ENCODE measurements around the gene OVOL3.
"Not testable (repeated sequence)": the region's sequence is repeated elsewhere in the genome, so short reads cannot be mapped to it uniquely, and the experiment has no call there.

The OVOL3 gene

DNA sequence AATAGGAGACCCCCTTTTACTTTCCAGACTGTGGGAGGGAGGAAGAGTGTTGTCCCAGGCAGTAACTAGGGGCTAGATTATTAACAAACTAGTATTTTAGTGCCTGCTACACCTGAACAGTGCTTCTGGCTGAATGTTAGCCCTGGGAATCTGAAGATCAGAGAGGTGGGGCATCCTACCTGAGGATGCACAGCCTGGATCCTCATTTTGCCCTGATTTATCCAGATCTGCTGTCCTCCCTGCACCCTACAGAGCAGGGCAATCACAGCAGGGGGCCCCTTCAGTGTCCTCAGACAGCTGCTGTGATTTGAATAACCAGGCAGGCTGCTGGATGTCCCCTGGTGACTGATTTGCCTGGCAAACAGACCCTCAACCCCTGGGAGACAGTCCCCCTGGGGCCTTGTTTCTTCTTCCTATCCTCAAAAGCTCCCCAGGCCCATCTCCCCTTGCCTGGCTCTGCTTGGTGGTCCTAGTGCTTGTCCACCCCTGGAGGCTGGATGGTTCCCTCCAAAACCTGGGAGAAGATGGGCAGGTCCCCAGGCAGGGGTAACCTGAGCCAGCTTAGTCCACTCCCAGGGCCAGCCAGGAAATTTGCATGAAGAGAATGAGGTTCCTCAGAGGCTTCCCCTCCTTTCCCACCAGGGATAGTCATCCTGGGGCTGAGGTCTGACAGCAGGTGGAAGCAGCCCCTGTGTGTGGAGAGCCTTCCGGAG, at the start of gene OVOL3:
Gene OVOL3 (plus strand): TSS at position 657 of the 713 bp plus-strand sequence. CDS start 60 bp downstream, outside the sequence.
- no peak for DNase-seq (ENCODE audit: low spot score)

DNA sequence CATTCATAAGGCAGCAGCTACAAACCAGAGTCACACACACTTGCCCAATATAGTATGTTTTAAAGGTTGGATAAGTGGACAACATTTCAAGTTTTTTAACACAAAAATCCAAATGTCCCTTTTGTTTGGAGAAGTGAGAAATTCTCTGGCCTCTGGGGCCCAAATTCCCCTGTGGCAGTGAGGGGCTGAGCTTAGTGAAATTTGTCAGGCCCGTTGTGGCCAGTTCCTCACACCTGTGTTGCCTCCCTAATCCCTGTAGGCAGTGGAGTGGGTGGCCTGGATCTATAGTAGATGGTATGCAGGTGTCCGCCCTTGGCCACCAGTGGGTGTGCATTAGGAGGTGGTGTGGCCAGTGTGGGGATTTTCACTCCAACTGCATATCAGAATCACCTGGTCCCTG, 49.6 kb upstream of the OVOL3 start:
- DNase-seq (ENCODE audit: low spot score) = no peak

DNA sequence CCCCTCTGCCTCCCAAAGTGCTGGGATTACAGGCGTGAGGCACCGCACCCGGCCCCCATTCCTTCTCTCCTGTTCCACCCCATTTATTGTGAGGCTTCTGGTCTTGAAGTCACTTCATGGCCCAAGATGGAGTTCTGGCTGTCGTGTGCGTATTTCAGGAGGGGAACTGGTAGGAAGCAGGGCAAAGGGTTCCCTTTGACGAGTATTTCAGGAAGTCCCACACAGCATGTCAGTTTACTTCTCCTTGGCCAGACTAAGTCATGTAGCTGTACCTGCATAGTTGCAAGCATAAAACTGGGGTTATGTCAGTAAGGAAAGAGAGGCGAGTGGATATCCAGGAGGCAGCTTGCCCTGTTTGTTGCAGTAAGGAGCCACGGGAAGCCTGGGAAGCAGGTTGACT, 46.1 kb upstream of the OVOL3 start:
- no peak for DNase-seq (ENCODE audit: low spot score)

DNA sequence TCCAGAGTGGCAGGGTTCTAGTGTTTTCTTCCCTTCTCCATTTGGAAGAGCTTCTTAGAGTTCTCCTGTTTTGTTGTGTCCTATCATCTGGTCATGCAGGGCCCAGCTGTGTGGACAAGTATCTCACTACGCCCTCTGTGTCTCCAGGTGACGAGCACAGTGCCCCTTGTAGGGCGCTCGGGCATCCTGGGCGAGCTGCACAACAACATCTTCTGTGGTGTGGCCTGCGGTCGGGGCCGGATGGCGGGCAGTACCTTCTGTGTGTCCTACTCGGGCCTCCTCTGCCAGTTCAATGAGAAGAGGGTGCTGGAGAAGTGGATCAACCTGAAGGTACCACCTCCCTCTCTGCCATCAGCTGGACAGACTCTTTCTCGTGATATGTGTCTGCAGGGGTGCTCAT, 43.3 kb upstream of the OVOL3 start:
- DNase-seq (ENCODE audit: low spot score) = no peak

DNA sequence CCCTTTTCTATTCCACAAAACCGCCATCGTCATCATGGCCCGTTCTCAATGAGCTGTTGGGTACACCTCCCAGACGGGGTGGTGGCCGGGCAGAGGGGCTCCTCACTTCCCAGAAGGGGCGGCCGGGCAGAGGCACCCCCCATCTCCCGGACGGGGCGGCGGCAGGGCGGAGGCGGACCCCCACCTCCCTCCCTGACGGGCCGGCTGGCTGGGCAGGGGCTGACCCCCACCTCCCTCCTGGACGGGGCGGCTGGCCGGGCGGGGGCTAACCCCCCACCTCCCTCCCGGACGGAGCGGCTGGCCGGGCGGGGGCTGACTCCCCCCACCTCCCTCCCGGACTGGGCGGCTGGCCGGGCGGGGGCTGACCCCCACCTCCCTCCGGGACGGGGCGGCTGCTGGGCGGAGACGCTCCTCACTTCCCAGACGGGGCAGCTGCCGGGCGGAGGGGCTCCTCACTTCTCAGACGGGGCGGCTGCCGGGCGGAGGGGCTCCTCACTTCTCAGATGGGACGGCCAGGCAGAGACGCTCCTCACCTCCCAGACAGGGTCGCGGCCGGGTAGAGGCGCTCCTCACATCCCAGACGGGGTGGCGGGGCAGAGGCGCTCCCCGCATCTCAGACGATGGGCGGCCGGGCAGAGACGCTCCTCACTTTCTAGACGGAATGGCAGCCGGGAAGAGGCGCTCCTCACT, 42.0 kb upstream of the OVOL3 start:
- DNase-seq (ENCODE audit: low spot score) = not testable (repeated sequence)

DNA sequence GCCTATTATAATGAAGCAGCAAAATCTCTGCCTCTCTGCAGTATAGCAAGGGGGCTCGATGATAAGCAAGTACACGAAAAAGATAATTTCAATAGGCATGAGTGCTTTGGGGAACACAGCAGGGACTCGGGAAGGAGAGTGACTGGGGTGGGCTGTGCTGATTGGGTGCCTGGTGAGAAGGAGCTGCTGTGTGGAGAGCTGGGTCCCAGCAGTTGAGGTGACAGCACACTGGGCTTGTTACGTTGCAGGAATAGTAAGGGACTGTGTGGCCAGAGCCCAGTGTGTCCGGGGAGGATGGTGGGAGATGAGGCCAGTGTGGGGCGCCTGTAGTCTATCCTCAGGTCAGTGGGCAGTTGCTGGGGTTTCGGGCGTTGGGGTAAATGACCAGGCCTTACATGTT, 38.9 kb upstream of the OVOL3 start:
- DNase-seq (ENCODE audit: low spot score) = no peak

DNA sequence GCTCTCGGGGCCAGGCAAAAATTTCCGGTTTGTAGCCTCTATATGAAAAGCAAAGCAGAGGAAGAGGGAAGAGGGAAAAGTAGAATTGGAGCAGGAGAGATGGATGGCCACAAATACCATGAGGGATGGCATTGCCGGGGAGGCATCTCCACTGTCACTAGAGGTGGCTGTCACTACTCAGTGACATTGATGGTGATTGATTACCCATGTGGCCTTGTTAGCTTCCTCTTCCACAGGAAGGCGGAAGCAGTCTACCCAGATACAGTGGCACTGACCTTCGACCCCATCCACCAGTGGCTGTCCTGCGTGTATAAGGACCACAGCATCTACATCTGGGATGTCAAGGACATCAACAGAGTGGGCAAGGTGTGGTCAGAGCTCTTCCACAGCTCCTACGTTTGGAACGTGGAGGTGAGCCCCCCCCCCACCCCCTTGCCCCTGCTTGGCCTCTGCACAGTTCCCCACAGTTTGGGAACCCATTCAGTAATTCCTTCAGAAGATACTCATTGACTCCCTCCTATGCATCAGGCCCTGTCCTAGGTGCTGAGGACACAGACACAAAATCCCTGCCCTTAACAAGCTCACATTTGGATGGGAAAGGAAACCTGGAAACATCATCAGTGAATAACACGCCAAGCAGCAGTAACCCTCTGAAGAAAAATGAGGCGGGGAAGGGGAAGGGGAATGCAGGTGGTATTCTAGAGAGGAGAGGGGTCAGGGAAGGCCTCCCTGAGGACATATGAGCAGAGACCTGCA, 37.6 kb upstream of the OVOL3 start:
- no peak for DNase-seq (ENCODE audit: low spot score)

DNA sequence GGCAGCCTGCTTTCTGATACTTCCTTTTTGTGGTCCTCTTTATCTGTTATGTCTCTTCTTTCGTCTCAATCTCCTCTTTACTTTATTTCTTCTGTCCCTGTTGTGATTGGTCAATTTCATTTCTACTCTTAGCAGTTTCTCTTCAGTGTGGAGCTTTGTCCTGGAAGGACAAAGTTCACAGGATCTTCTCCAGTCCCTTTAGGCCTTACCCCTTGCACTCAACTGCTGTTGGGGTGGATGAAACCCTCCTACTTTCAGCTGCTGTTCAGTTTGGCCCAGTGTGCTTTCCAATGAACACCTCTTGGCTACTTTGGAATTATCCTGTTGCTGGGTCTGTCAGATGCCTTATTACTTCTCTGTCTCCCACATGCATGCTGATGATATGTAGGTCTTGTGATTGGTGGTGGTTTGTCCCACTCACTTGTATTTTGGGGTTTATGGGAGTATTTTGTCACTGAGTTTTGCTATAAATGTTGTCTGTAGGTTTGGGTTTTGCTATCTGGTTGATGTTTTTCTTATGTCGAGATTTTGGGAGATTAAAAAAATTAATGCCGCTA, 31.5 kb upstream of the OVOL3 start:
- no peak for DNase-seq (ENCODE audit: low spot score)

DNA sequence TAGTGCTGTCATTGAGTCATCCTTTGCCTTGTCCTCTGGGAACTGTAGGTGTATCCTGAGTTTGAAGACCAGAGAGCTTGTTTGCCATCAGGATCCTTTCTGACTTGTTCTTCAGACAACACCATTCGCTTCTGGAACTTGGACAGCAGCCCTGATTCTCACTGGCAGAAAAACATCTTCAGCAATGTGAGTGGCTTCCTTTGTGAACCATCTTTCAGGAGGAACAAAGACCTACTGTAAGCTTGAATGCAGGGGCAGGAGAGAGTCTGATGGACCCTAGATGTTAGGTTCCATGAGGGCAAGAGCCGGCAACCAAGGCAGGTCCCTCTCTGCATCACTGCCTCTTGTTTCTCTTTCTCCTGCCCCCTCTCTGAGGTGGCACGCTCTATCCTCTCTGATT, 29.6 kb upstream of the OVOL3 start:
- peak; percentile 97 for DNase-seq (ENCODE audit: low spot score)

DNA sequence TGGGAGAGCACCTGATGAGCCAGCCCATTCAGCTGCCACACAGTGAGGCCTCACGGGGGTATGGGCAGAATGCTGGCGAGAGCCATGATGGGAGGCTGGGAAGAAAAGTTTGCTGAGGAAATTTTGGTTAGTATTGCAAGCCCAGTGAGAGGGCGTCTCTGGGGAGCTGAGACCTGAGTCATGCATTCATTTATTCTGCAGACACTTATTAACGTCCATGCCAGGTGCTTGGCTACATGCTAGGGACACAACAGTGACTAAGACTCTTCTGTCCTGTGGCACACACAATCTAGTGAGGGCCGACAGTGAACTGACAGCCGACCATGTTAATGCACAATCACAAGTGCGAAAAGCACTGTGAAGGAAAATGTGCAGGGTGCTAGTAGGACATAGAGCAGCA, 29.0 kb upstream of the OVOL3 start:
- DNase-seq (ENCODE audit: low spot score) = no peak

DNA sequence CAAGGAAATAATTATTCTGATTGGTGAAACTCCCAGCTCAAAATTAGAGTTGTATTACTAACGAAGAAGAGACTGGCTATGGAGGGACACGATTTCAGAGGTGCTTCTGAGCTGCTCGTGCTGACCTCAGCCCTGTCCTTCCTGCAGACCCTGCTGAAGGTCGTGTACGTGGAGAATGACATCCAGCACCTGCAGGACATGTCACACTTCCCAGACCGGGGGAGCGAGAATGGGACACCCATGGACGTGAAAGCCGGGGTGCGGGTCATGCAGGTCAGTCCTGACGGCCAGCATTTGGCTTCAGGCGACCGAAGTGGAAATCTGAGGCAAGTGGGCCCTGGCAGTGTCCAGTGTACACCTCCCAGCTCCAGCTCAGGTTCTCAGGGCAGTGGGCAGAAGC, 28.0 kb upstream of the OVOL3 start:
- DNase-seq (ENCODE audit: low spot score) = no peak

DNA sequence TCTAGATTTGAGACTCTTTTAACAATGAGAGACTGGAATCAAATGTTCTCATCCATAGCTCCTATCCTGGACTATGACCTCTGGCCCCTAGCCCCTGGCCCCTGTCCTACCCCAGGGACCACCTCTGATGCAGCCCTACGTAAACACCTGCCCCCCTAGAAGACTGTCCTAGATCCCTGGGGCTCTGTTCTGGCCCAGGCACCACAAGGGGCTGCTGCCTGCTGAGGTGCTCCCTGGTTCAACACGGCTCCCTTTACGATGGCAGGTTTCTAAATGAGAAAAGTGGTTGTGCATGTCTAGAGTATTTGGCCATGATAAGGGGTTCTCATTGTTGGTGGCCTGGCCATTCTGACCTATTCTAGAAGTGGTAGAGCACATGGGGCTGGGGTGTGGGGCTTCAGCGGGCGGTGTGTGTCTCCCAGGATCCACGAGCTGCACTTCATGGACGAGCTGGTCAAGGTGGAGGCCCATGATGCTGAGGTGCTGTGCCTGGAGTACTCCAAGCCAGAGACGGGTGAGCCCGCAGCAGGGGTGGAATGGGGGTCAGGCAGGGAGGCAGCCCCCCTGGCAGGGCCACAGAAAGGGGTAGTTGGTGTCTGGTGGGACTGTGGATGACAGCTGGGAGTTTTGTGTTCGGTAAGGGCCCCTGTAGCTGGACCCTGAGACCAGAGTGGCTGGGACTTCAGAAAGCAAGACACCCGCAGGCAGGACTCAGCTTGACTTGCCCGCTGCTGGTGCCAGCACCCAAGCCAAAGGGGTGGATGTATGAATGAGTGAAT, 26.5 kb upstream of the OVOL3 start:
- no peak for DNase-seq (ENCODE audit: low spot score)

DNA sequence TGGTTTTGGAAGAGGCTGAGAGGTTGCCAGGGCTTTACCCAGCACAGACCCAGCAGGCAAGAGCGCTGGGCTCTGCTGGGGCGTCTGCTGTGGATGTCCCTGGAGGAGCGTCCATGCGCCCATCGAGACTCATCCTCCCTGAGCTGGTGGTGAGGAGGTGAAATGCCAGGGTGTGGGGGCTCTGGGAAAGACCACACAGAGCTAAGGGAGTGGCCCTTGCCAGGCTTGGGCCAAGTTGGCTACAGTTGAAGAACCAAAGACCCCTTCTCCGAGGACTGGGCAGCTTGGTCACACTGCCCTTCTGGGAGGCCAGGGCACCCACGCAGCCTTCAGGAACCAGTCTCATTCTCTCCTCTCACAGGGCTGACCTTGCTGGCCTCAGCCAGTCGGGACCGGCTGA, 24.6 kb upstream of the OVOL3 start:
- DNase-seq (ENCODE audit: low spot score) = no peak

DNA sequence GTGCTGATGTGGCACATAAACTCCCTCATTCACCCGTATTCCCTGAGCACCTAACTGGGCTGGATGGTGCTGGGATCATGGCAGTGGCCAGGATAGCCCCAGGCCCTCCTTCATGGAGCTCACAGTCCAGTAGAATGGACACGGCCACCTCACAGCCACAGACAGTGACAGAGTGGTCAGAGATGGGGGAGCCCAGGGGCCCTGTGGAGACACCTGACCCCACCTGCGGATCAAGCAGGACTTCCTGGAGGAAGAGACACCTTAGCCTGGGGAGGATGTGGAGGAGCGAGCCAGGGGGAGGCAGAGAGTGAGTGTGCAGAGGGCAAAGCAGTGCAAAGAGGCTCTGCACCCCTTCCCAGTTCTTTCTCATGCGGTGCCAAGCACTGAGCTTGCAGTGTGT, 21.1 kb upstream of the OVOL3 start:
- DNase-seq (ENCODE audit: low spot score) = no peak

DNA sequence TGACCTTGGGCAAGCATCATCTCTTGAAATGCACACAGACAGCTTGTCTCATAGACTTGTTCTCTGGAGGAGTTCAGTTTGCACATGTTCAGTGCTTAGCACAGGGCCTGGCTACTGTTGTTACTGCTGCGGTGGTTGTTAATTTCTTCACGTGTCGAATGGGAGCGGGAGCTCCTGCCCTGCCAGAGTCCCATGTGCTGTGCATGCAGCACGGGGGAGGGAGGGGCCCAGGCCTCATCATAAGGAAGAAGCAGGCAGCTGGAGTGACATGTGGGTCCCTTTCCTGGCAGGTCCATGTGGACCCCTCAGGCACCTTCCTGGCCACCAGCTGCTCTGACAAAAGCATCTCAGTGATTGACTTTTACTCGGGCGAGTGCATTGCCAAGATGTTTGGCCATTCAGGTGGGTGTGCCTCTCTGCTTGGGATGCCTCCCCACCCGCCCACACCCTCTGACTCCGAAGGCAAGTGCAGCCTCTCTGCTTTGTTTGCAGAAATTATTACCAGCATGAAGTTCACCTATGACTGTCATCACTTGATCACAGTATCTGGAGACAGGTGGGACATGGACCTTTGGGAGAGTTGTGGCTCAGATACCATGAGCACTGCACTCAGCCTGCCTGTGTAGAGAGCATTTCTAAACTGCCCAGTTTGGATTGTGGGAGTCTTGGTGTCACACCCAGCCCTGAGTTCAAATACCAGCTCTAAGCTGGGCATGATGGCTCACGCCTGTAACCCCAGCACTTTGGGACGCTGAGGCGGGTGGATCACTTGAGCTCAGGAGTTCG, 19.8 kb upstream of the OVOL3 start:
- no peak for DNase-seq (ENCODE audit: low spot score)

DNA sequence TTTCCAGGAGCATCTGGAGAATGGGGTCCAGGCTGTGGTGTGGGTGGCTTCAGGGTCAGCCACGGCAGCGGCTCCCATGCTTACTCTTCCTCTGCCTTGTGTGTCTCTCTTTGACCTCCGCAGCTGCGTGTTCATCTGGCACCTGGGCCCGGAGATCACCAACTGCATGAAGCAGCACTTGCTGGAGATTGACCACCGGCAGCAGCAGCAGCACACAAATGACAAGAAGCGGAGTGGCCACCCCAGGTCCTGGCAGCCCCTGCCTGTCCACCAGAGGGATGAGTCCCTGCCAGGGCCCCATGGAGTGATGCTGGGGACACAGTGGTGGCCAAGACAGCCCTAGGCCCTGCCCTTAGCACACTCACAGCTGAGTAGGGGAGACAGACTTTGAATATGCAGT, 18.4 kb upstream of the OVOL3 start:
- no peak for DNase-seq (ENCODE audit: low spot score)

DNA sequence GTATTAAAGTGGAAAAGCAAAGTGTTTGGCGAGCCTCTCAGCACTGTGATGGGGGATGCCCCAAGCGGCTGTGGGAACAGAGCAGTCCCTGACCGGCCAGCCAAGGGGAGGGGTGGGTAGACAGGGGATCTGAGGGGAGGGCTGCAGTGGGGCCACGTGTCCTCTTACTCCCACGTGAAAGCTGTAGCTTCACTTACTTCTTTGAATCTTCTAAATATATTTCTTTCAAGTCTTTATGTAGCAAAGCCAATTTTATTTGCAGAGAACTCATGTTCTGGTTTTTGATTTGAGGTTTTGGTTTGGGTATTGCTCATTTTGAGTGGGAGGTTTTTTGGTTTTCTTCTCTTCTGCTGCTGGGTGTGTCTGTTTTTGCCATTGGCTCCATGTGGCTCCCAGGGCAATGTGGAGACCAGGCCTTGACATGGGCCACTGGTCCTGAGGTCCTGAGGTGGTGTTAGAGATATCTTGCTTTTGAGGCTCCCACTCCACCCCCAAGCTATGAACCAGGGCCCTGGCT, 17.7 kb upstream of the OVOL3 start:
- DNase-seq (ENCODE audit: low spot score) = no peak

DNA sequence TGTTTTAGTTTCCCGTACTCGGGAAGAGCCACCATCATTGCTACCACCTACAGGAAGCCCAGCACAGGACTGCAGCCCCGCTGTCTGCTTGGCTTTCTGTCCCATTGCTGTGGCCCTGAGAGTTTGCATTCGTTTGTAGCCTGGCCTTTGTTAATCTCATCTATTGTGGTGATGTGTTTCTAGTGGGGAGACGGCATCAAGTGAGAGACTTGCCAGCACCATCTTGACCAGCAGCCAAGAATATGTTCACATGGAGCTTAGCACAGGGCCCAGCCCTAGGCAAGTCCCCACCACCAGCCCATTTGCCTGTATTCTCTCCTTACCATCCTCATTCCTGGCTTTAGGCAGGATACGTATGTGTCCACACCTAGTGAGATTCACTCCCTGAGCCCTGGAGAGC, 17.3 kb upstream of the OVOL3 start:
- DNase-seq (ENCODE audit: low spot score) = peak; percentile 85

DNA sequence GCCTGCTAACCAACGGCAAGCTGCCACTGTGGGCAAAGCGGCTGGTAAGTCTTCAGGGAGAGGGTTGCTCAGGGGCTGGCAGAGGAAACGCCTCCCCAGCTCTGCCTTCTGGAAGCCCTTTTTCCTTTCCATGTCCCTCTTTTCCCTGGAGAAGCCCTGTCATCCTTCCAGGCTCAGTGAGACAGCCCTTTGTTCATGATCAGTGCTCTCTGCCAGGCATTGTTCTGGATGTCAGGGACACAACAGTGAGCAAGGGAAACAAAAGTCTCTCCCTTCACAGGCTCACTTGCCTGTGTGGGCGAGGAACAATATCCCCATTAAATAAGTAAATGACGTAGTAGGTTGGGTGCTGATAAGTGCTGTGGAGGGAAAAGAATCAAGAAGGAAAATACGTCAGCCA, 13.9 kb upstream of the OVOL3 start:
- DNase-seq (ENCODE audit: low spot score) = peak; percentile 99

DNA sequence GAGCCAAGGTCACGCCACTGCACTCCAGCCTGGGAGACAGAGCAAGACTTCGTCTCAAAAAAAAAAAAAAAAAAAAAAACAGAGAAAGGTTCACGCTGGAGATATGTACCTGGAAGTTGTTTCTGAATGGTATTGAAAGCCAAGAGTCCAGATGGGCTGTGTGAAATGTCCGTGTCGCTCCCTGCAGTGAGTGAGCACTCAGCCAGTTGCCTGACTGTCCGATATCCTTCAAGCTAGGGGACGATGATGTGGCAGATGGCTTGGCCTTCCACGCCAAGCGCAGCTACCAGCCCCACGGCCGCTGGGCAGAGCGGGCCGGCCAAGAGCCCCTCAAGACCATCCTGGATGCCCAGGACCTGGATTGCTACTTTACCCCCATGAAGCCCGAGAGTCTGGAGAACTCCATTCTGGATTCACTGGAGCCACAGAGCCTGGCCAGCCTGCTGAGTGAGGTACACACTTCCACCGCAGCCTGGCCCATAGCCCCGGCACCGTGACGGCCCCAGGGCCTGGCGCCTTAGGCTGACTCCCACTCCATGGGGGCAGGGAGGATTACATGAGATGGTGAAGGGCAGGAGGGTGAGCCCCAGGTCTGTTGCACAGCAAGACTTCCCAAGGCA, 11.7 kb upstream of the OVOL3 start:
- no peak for DNase-seq (ENCODE audit: low spot score)

DNA sequence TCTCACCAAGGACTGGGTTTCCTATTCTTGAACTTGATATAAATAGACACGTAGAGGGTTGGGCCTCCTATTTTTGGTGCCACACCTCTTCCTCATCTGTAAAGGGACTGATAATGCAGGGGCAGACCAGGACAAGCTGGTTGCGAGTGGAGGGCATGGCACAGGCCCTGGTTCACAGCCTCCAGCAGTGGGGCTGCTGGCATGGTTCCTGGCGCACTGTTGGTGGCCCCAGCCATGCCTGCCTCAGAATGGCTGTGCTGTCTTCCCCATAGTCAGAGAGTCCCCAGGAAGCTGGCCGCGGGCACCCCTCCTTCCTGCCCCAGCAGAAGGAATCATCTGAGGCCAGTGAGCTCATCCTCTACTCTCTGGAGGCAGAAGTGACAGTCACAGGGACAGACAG, 10.5 kb upstream of the OVOL3 start:
- DNase-seq (ENCODE audit: low spot score) = no peak

All from pons (tissue), 1 donor.